ENCODE results near the gene ABHD5.

ABHD5 gene

GRCh38 chr3:43768381-43768973 is 77.7 kb downstream of the ABHD5 start:
- no peak for TF ChIP-seq CTCF (IDR thresholded peaks at IDR 0.05)

GRCh38 chr3:43769097-43769884 is 78.6 kb downstream of the ABHD5 start:
- TF ChIP-seq CTCF (IDR thresholded peaks at IDR 0.05), result peak; percentile 91

- TF ChIP-seq CTCF (IDR thresholded peaks at IDR 0.05), result no peak
Measured at GRCh38 chr3:43769885-43770425, 79.2 kb downstream of the ABHD5 start.

- TF ChIP-seq CTCF (IDR thresholded peaks at IDR 0.05), result no peak
Measured at GRCh38 chr3:43770426-43771103, 79.8 kb downstream of the ABHD5 start.

DNA sequence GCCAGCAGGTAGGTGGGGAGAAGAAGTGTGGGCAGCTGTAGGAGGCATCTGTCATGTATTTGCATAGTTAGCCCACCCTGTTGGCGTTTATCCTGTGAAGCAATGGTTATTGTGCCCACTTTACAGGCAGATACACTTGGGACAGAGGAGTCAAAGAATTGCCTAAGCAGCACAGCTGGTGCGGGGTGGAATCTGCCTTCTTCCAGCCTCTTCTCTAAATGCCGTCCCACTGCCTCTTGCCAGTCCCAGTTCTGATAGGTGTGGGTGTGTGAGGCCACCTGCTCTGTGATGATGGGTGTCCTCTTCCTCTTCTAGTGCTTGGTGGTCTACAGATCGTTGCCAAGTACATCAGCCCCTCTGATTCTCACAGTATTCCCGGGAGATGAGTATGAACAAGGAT is 80.9 kb downstream of the ABHD5 start:
- no peak for TF ChIP-seq CTCF (IDR thresholded peaks at IDR 0.05)

DNA sequence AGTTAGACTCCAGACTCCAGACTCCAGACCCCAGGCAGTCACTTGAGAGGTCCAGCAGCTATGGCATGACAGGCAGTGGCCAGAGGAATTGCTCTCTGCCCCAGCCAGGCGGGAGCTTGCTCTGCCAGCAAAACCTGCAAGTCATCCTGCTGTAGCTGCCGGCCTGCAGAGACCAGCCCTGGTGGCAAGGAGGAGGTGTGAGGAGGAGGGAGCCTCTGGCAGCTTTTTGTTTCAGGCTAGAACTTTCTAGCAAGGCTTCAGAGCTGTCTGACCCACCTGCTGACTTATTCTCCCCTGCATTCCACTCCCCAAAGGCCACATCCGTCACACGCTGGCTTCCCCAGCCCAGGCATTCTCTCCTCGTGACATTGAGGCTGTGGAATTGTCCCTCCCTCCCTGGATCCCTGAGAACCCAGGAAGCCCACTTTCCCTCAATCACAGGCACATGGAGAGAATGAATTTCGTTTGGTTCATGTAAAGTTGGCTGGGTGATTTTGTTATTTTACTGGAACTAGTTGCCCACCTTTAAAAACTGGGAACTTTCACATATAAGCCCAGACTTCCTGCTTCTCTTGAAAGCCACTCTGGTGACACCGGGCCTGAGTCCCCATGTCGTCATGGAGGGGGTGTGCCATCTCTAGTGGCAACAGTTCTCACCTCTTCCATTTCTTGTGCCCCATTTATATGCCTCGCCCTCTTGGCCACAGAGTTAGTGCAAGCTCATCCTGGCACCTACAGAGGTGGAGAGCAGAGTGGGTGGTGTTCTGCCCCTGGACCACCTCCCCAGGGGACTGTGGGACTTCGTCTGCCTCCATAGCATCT is 82.7 kb downstream of the ABHD5 start:
- TF ChIP-seq CTCF (IDR thresholded peaks at IDR 0.05), result no peak

DNA sequence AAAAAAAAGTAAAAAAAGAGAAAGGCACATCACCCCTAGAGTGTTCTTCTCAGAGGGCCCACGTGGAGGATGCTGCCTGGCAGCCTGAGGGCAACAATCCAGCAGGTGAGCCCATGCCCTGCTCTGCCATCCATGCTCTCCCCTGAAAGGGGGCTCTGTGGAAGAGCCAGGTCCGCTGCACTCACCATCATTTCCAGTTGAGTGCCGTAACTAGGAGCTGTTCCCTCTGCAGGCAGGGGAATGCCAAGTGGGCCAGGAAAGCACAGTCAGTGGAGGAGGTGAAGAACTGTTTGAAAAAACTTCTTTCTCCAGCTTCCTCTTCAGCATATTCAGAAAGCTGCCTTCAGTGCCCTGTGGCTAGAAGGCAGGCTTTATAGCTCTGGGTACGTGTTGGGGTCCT is 84.1 kb downstream of the ABHD5 start:
- TF ChIP-seq CTCF (IDR thresholded peaks at IDR 0.05), result no peak

Data from LNCAP (cell line).